ENCODE measurements around the gene CLHC1.

DNA sequence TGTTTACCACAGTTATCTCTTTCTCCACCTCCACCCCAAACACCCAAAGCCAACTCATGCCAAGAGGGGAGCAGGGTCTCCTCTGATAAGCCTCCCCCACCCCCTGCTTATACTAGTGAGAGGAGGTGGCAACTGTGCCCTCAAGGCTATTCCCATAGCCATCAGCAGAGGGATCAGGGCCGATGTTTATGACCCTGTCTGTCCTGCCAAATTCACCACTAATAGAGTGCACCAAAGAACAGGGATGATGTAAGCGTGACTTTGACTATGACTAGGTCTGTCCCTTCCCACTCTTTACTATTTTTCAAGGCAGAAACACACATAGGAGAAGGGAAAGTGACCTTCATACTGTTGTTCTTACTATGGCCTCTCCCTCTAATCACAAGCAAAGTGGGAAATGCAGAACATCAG lies 74.6 kb downstream of the CLHC1 start:
- TF ChIP-seq CTCF (IDR thresholded peaks at IDR 0.05) (no peak), POLR2A (IDR thresholded peaks at IDR 0.05) (no peak), EP300 (IDR thresholded peaks at IDR 0.05) (no peak)

Data from ovary (tissue), 3 donors.